HS-27A (cell line): ENCODE measurements around the gene HFM1.
"Not testable (repeated sequence)": the region's sequence is repeated elsewhere in the genome, so short reads cannot be mapped to it uniquely, and the experiment has no call there.

Experiments
- DNase-seq: peaks from one replicate; pipeline ENCODE4 v3.0.0-alpha.2; 2012; ENCODE audit warnings: low read depth, missing footprints

HFM1 gene

DNA sequence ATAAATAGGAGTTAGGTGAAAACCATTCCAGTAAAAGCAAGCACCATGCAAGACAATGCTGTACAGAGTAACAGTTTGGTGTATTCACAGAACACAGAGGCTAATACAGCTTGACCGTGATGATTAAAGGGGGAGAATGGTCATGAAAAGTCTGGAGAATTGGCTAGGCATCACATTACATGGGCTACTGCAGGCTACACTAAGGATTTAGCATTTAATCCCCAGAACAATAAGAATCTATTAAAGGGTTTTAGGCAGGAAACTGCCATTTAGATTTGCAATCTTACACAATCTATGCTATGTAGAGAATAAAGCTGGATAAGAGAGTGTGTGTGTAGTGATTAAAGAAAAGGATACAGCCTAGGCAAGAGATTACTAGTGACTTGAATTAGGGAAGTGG is 30.6 kb downstream of the HFM1 start:
- no peak for DNase-seq

- not testable (repeated sequence) for DNase-seq
Measured at GRCh38 chr1:91372230-91372629, 32.4 kb downstream of the HFM1 start.

DNA sequence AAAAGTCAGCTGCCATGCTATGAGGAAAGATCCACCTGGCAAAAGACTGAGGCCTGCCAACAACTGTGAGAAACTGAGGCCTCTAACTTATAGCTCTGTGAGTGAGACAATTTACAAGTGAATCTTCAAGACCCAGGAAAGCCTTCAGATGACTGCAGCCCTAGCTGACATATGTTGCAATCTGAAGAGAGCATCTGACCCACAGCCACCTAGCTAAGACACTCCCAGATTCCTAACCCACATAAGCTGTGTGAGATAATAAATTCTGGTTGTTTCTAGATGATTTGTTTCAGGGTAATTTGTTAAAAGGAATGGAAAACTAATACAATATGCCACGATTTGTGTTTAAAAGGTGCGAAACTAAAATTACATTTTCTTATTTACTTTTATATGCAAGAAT is 55.1 kb downstream of the HFM1 start:
- no peak for DNase-seq

- DNase-seq, result no peak
Measured at GRCh38 chr1:91346824-91347223, 57.8 kb downstream of the HFM1 start.

- no peak for DNase-seq
Measured at GRCh38 chr1:91345395-91346005, 59.1 kb downstream of the HFM1 start.

DNA sequence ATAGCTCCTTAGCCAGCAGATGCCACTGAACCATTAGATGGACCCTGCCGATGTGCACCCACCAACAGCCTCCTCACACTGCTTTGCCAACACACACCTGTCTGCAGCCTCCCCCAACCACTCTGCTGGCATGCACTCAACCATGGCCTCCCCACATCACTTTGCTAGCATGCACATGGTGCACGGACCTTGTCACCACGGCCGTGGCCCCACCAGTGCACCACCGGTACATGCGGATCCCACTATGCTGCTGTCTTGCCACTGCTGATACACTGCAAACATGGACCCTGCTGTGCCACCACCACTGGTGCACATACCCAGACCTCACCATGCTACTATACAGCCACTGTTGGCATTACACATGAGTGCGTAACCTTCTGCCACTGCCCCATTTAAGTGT is 66.1 kb downstream of the HFM1 start:
- no peak for DNase-seq

GRCh38 chr1:91335603-91336002 is 69.0 kb downstream of the HFM1 start:
- no peak for DNase-seq

DNA sequence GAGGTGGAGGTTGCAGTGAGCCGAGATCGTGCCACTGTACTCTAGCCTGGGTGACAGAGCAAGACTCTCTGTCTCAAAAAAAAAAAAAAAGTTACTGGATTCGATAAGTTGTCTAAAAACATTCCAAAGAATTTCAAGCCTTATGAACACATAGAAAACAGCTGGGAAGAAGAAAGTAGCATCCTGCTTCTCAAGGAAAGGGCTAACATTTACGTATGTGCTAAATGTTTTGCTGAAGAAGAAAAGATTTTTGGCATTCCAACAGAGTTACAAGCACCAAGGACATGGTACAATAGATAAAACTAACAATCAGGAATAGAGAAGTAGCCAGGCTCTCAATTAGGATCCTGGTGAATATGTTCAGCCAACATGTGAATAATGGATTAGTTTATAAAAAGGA is 69.8 kb downstream of the HFM1 start:
- DNase-seq, result no peak

- DNase-seq, result no peak
Measured at GRCh38 chr1:91325456-91325855, 79.2 kb downstream of the HFM1 start.

DNA sequence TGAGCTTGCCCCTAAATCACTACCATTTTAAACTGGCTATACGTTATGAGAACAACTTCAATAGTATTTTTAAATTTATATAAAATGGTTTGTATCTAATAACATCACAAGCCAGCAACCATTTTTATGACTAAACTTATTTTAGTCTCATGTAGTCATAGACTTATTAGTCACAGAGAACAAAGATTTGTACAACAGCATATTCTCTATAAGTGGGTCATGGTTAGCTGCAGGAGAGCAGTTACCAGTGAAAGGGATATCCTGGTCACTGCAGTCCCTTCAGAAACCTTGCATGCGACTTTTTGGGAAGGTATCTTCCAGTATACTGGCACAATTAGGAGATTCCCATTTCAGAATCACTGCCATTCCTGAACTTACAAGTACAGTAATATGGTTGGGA is 90.0 kb downstream of the HFM1 start:
- DNase-seq, result no peak

- no peak for DNase-seq
Measured at GRCh38 chr1:91311672-91312071, 93.0 kb downstream of the HFM1 start.

DNA sequence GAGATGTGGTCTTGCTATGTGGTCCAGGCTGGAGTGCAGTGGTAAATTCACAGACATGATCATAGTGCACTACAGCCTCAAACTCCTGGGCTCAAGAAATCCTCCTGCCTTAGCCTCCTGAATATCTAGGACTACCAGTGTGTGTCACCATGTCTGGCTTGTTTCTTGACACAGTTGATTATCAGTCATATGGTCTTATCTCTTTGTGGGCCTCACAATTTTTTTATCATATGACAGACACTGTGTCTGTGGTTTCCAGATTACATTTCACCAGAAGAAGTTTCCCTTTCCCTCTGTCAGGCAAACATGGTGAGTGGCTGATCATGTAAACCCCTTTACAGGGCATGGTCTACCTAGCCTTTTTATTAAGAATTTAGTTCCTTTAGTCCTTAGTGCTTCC is 96.1 kb downstream of the HFM1 start:
- no peak for DNase-seq

DNA sequence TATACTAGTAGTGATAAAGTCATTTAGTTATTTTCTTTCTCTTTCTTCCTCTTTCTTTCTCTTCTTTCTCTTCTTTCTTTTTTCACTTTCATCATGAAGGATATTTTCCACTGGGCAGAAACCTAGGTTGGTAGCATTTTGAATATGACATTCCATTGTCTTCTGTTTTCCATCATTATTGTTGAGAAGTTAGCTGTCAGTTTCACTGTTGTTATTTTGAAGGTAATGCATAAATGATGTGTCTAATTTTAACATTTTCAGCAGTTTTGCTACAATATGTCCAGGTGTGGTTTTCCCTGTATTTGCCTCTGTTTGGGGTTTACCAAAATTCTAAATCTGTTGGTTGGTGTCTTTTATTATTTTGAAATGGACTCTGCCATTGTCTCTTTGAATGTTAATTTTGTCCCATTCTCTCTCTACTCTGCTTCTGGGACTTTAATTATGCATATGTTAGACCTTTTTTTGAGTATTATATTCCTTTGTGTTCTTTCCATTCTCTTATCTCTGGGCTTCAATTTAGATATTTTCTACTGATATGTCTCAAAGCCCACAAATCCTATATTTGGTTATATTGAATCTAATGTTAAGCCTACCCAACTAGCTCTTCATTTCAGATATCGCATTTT is 96.7 kb downstream of the HFM1 start:
- no peak for DNase-seq

DNA sequence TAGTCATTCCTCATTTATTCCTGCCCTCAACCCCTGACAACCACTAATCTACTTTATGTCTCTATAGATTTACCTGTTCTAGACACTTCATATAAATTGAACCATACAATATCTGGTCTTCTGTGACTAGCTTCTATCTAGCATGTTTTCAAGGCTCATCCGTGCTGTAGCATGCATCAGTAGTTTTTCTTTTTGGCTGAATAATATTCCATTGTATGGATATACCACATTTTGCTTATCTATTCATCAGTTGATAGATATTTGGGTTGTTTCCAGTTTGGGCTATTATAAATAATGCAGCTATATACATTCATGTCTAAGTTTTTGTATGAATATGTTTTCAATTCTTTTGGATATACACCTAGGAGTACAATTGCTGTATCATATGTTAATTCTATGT is 101.5 kb downstream of the HFM1 start:
- no peak for DNase-seq

DNA sequence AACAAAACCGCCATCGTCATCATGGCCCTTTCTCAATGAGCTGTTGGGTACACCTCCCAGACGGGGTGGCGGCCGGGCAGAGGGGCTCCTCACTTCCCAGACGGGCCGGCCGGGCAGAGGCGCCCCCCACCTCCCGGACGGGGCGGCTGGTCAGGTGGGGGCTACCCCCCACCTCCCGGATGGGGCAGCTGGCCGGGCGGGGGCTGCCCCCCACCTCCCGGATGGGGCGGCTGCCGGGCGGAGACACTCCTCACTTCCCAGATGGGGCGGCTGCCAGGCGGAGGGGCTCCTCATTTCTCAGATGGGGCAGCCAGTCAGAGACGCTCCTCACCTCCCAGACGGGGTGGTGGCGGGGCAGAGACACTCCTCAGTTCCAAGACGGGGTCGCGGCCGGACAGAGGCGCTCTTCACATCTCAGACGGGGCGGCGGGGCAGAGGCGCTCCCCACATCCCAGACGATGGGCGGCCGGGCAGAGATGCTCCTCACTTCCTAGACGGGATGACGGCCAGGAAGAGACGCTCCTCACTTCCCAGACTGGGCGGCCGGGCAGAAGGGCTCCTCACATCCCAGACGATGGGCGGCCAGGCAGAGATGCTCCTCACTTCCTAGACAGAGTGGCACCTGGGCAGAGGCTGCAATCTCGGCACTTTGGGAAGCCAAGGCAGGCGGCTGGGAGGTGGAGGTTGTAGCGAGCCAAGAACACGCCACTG is 115.6 kb downstream of the HFM1 start:
- DNase-seq, result not testable (repeated sequence)

- DNase-seq, result not testable (repeated sequence)
Measured at GRCh38 chr1:91286962-91287317, 117.7 kb downstream of the HFM1 start.

DNA sequence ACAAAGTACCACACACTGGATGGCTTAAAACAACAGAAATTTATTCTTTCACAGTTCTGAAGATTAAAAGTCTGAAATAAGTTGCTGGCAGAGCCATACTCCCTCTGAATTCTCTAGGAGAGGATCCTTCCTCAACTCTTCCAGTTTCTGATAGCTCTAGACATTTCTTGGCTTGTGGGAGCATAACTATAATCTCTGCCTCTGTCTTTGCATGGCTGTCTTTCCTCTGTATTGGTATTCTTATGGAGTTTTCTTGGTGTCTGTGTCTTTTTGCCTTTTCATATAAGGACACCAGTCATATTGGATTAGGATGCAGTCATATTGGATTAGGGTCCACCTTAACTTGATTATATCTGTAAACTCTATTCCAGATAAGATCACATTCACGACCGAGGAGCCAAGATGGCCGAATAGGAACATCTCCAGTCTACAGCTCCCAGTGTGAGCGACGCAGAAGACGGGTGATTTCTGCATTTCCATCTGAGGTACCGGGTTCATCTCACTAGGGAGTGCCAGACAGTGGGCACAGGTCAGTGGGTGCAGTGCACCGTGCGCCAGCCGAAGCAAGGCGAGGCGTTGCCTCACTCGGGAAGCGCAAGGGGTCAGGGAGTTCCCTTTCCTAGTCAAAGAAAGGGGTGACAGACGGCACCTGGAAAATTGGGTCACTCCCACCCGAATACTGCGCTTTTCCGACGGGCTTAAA is 118.2 kb downstream of the HFM1 start:
- not testable (repeated sequence) for DNase-seq

DNA sequence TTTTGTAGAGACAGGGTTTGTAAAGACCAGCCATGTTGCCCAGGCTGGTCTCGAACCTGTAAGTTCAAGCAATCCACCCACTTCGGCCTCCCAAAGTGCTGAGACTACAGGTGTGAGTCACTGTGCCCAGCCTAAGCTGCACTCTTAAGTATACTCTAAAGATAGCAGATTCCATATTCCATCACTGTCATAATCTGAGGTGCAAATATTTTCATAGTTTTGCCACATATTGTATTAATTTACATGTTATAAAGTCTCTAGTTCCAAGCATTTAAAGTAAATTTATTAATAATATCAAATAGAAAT is 121.3 kb downstream of the HFM1 start:
- DNase-seq, result no peak

DNA sequence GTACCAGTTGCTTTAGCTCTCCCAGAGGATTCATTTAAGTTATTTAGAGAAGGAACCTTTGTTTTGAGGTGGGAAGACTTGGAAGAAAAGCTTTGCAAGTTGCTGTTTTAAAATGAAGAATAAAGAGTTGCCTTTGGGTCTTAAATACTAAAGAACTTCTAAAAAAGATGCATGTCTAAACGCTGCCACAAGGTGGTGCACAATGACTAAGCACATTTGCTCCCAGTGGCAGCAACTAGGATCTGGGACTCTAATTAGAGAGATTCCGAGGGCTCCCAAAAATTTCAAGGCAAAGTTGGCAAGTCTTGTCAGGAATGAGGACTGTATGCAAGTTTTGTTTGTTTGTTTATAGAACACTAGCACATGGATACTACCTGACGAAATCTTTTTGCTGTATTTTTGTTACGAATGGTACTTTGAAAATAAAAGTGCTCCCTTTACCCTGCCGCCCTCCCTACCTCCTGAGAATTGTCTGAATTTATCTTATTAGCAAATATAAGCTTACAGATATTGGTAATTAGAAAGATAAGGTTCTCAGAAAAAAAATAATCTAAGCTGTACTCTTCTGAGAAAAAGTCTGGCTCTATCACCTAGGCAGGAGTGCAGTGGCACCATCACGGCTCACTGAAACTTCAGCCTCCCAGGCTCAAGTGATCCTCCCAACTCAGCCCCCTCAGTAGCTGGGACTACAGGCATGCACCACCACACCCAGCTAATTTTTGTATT is 121.8 kb downstream of the HFM1 start:
- DNase-seq, result peak; percentile 33

GRCh38 chr1:91281782-91282181 is 122.9 kb downstream of the HFM1 start:
- no peak for DNase-seq

- no peak for DNase-seq
Measured at GRCh38 chr1:91278754-91279153, 125.9 kb downstream of the HFM1 start.

- DNase-seq, result no peak
Measured at GRCh38 chr1:91273875-91274274, 130.8 kb downstream of the HFM1 start.

DNA sequence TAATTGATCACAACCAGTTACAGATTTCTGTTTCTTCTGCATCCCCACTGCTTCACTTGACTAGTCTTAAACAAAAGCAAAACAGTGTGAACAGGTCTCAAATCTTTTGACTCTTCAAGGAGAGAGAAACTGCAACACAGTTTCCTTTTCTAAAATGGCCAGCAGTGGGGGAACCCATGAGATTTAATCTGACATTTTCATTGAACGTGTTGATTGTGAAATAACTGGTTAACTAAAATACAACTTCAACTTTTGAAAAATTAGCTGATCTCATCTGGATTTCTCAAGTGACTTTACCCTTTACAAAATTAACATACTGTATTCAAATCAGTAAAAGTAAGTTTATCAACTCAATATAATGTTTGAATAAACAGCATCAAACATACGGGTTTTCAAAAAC is 143.0 kb downstream of the HFM1 start:
- DNase-seq, result no peak
